Endothelial cell of umbilical vein (primary cell): ENCODE data around the gene EVI5. TPM values are rescaled to one million over a fixed set of nuclear protein-coding genes. Genes with fewer than 3 reads are reported as not detected.

Experiments
- BruUV-seq: library from RNA; stranded (reverse); fragments of 400-500 nt; replicated peaks from 2 replicates; lab custom pipeline; 2021; lab: Mats Ljungman, UMichigan
- CTCF ChIA-PET: fragments of 300-600, 350-600 bp; sonication (Branson Sonifier 250); formaldehyde crosslinking; loops from one replicate; lab custom pipeline; 2021; ENCODE audit warnings: antibody characterized with exemption, inconsistent platforms; lab: Charles Lee
- POLR2A ChIA-PET: fragments of 300-600, 350-600 bp; sonication (Branson Sonifier 250); formaldehyde crosslinking; loops from one replicate; lab custom pipeline; 2021; ENCODE audit warnings: antibody characterized with exemption, inconsistent platforms; lab: Charles Lee
- DNase-seq: peaks from one replicate; pipeline ENCODE4 v3.0.0-alpha.2; 2011; ENCODE audit warnings: low read depth, low spot score
- FAIRE-seq: peaks from 2 replicates; lab custom pipeline; 2011; peaks lifted over from hg19 to GRCh38; lab: Jason Lieb, UNC
- H2AFZ ChIP-seq: 2 replicates; pipeline ENCODE4 v1.6.0; 2012; ENCODE audit warnings: low read depth, low read length, control low read depth, inconsistent platforms
- H3K27ac ChIP-seq: 2 replicates; pipeline ENCODE4 v1.5.1; 2011; ENCODE audit warnings: low read depth, mild to moderate bottlenecking, control low read depth, low read length, moderate library complexity; ENCODE audit not compliant: insufficient read depth
- H3K27me3 ChIP-seq, 2 experiments: 2 replicates each; pipeline versions ENCODE4 v1.6.0 to v1.6.1; 2011; ENCODE audit warnings: low read length in 2 of 2, mixed read lengths in 1 of 2; ENCODE audit not compliant: control insufficient read depth in 2 of 2, insufficient read depth in 2 of 2
- H3K36me3 ChIP-seq, 2 experiments: 2 replicates in 1 of 2; 3 replicates in 1 of 2; pipeline ENCODE4 v1.5.1; 2011; ENCODE audit warnings: low read length in 2 of 2, mild to moderate bottlenecking in 1 of 2, moderate library complexity in 1 of 2; ENCODE audit not compliant: control insufficient read depth in 2 of 2, insufficient read depth in 2 of 2; ENCODE audit errors: extremely low read depth in 1 of 2
- H3K4me1 ChIP-seq: 3 replicates; pipeline ENCODE4 v1.5.1; 2011; ENCODE audit warnings: mild to moderate bottlenecking, low read length; ENCODE audit not compliant: control insufficient read depth, insufficient read depth; ENCODE audit errors: extremely low read depth
- H3K4me2 ChIP-seq: 2 replicates; pipeline ENCODE4 v1.6.1; 2011; ENCODE audit warnings: low read length, control low read depth, mixed read lengths; ENCODE audit not compliant: insufficient read depth
- H3K4me3 ChIP-seq, 3 experiments: fragments of 200-600 bp in 1 of 3; sonication (generic), shearing (Covaris generic) in 1 of 3; replicated peaks in 1 of 3; 2 replicates each; pipeline ENCODE4 v1.5.1; 2011 to 2016; ENCODE audit warnings: control low read depth in 3 of 3, low read length in 3 of 3, mild to moderate bottlenecking in 2 of 3, inconsistent platforms in 1 of 3, low read depth in 1 of 3, moderate library complexity in 1 of 3; ENCODE audit not compliant: insufficient read depth in 1 of 3
- H3K79me2 ChIP-seq: 2 replicates; pipeline ENCODE4 v1.6.0; 2012; ENCODE audit warnings: low read length, inconsistent platforms; ENCODE audit not compliant: control insufficient read depth, insufficient read depth
- H3K9ac ChIP-seq: replicated peaks from 2 replicates; pipeline ENCODE3; 2011; ENCODE audit warnings: low read length, control low read depth; ENCODE audit not compliant: insufficient read depth; ENCODE audit errors: extremely low read depth
- H3K9me1 ChIP-seq: replicated peaks from 3 replicates; pipeline ENCODE4 v1.6.0; 2011; ENCODE audit warnings: mild to moderate bottlenecking, low read length; ENCODE audit not compliant: control insufficient read depth, insufficient read depth; ENCODE audit errors: extremely low read depth
- H3K9me3 ChIP-seq: replicated peaks from 2 replicates; pipeline ENCODE4 v1.5.1; 2012; ENCODE audit warnings: low read length, inconsistent platforms; ENCODE audit not compliant: control insufficient read depth, insufficient read depth
- H4K20me1 ChIP-seq: replicated peaks from 2 replicates; pipeline ENCODE3; 2011; ENCODE audit warnings: mild to moderate bottlenecking, low read length; ENCODE audit not compliant: control insufficient read depth, insufficient read depth; ENCODE audit errors: extremely low read depth
- EZH2 ChIP-seq: IDR thresholded peaks from 2 replicates; pipeline ENCODE4 v1.6.1; 2012; ENCODE audit warnings: borderline replicate concordance, low read depth, mild to moderate bottlenecking, moderate library complexity, low read length, inconsistent platforms; ENCODE audit not compliant: severe bottlenecking
- FOS ChIP-seq: IDR thresholded peaks from 2 replicates; pipeline ENCODE4 v1.6.1; 2011; ENCODE audit warnings: mild to moderate bottlenecking, low read length, moderate library complexity, borderline replicate concordance; ENCODE audit not compliant: insufficient read depth
- GATA2 ChIP-seq: IDR thresholded peaks from 2 replicates; pipeline ENCODE4 v1.7.0; 2011; ENCODE audit warnings: low read depth, mild to moderate bottlenecking, moderate library complexity, mixed read lengths, low read length; ENCODE audit not compliant: insufficient read length, insufficient read depth
- JUN ChIP-seq: IDR thresholded peaks from 2 replicates; pipeline ENCODE4 v1.6.1; 2011; ENCODE audit warnings: borderline replicate concordance, low read depth; ENCODE audit not compliant: insufficient read length, insufficient read depth
- MYC ChIP-seq: IDR thresholded peaks from one replicate; pipeline ENCODE4 v1.6.1; 2011; ENCODE audit warnings: mild to moderate bottlenecking, low read depth, low read length
- POLR2A ChIP-seq: IDR thresholded peaks from 2 replicates; pipeline ENCODE4 v1.6.1; 2012; ENCODE audit warnings: low read depth, mild to moderate bottlenecking, control low read depth, low read length
- POLR2AphosphoS5 ChIP-seq: IDR thresholded peaks from 2 replicates; pipeline ENCODE4 v1.6.1; 2012; ENCODE audit warnings: low read depth, mild to moderate bottlenecking, control low read depth, low read length, moderate library complexity; ENCODE audit not compliant: insufficient read depth
- dilution Hi-C: fragments of 300-500 bp; cut with MboI; formaldehyde crosslinking; loops from one replicate; pipeline ENCODE4 v1.15.0; 2019; ENCODE audit warnings: low sequenced_read_pairs; ENCODE audit not compliant: extremely low pct_ligation_motif_present
- intact Hi-C: fragments of 100-400 bp; cut with micrococcal nuclease; formaldehyde crosslinking; loops from one replicate; pipeline ENCODE4 v1.10.0; 2022
- polyA plus RNA-seq, 4 experiments: library from polyadenylated mRNA; depleted of rRNA in 3 of 4; stranded (reverse) in 3 of 4; unstranded in 1 of 4; fragments of >200 nt; gene quantifications; 2 replicates each; pipeline versions ENCODE4 v1.2.1 to v1.2.3, GENCODE V29; 2011 to 2012; ENCODE audit warnings: missing spikeins in 1 of 4
- total RNA-seq: library from RNA; stranded (reverse); gene quantifications from 2 replicates; pipeline ENCODE4 v1.2.3, GENCODE V29; 2021
- TF ChIP-seq, protein P1 (sequence below): IDR thresholded peaks from 2 replicates; pipeline ENCODE4 v1.6.1; 2011; ENCODE audit not compliant: insufficient read depth, insufficient read length
- TF ChIP-seq, protein P2 (sequence below), 2 donors: IDR thresholded peaks; 1 replicate in 1 of 2; 2 replicates in 1 of 2; pipeline ENCODE4 v1.5.1; 2011; ENCODE audit warnings: low read length in 2 of 2, mild to moderate bottlenecking in 2 of 2, moderate library complexity in 2 of 2, control low read depth in 1 of 2, inconsistent platforms in 1 of 2, low read depth in 1 of 2; ENCODE audit not compliant: insufficient read depth in 1 of 2; ENCODE audit errors: extremely low read depth in 1 of 2

EVI5 gene
- total and polyA plus RNA-seq, 2 donors (not counting 3 experiments of a cell fraction or from before 2014, with no cell fraction given) = 5.0 to 26.2 TPM

DNA sequence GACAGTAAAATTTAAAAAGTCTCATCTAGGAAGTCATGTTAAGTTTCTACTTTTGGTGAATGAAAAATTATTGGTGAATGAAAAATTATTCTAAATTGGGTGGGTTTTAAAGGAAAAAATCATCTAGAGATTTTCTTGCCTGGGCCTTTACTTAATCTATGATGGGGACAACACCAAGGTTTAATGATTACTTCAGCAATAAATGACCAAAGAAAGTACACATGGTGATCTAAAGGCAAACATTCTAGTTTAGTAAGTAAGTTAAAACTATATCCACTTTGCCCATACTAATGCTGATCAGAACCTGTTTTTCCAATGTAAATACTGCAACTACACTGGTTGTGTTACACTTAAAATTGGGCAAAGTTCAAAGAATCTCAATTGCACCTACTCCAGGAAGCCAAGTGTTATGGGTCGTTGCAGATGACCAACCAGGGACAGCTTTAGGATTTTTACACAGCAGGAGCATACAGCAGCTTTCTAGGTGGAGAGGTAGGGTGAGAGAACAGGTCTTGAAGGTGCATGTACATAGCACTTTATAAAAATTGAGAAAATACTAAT lies 32.3 kb upstream of the EVI5 start:
- H3K27ac ChIP-seq = no peak overlapping the region
- DNase-seq (no peak), FAIRE-seq (no peak)
- H3K4me1 ChIP-seq = no peaks in the 10 kb centered on the region
- no peak overlapping the region for H3K4me3 ChIP-seq
- H2AFZ ChIP-seq = no peak overlapping the region
- dilution Hi-C loops (no loop called here), intact Hi-C loops (loop anchor here (5.0 to 10.0 kb wide), 3 partner anchors 192 to 505 kb away; no protein-coding TSS in a partner anchor)
- H3K9me1 ChIP-seq = no peaks in the 10 kb centered on the region
- BruUV-seq = no TSS peak
- POLR2A ChIA-PET = no interaction called here
- no peaks in the 10 kb centered on the region for H3K36me3 ChIP-seq
- CTCF ChIA-PET = interaction anchor here (0.7 to 4.2 kb wide), 10 partner anchors 11 to 506 kb away, joined by 3 to 63 read pairs (median 13); partner anchors contain the start of genes EVI5 and RPL5
- no peaks in the 10 kb centered on the region for H4K20me1 ChIP-seq
- H3K79me2 ChIP-seq = no peaks in the 10 kb centered on the region
- no peak overlapping the region for H3K9ac ChIP-seq
- no peak overlapping the region for H3K4me2 ChIP-seq
- no peaks in the 10 kb centered on the region for H3K9me3 ChIP-seq
- TF ChIP-seq POLR2A (no peak), FOS (no peak), JUN (no peak), POLR2AphosphoS5 (no peak), MYC (no peak), GATA2 (no peak), EZH2 (no peak)
- TF ChIP-seq, protein P1, sequence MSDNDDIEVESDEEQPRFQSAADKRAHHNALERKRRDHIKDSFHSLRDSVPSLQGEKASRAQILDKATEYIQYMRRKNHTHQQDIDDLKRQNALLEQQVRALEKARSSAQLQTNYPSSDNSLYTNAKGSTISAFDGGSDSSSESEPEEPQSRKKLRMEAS = no peak
- TF ChIP-seq, protein P2, sequence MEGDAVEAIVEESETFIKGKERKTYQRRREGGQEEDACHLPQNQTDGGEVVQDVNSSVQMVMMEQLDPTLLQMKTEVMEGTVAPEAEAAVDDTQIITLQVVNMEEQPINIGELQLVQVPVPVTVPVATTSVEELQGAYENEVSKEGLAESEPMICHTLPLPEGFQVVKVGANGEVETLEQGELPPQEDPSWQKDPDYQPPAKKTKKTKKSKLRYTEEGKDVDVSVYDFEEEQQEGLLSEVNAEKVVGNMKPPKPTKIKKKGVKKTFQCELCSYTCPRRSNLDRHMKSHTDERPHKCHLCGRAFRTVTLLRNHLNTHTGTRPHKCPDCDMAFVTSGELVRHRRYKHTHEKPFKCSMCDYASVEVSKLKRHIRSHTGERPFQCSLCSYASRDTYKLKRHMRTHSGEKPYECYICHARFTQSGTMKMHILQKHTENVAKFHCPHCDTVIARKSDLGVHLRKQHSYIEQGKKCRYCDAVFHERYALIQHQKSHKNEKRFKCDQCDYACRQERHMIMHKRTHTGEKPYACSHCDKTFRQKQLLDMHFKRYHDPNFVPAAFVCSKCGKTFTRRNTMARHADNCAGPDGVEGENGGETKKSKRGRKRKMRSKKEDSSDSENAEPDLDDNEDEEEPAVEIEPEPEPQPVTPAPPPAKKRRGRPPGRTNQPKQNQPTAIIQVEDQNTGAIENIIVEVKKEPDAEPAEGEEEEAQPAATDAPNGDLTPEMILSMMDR (IDR thresholded peaks at IDR 0.05; ENCODE audit: extremely low read depth in 1 of 2, insufficient read depth in 1 of 2, low read depth in 1 of 2, low read length in 2 of 2) = no peak
- no peaks in the 10 kb centered on the region for H3K27me3 ChIP-seq
